ENCODE results near the gene GNAI3. TPM values are rescaled to one million over a fixed set of nuclear protein-coding genes. Genes with fewer than 3 reads are reported as not detected.

GNAI3 gene
- polyA plus RNA-seq, 3 donors: 3.0 to 14.2 (median 10.4) TPM

- 100% methylated on average over 3 of the region's 5 CpGs for WGBS (ENCODE audit: insufficient coverage)
- Histone ChIP-seq H3K27ac (ENCODE audit: low read depth in 1 of 2, low read length in 2 of 2) (no peak overlapping the region), H3K9ac (ENCODE audit: insufficient read depth, low read length, poor library complexity, severe bottlenecking) (no peak overlapping the region), H3K27me3 (ENCODE audit: control insufficient read depth in 2 of 2, insufficient read depth in 2 of 2, low read length in 2 of 2) (peaks cover 0 to 7% of the 10 kb centered on the region in 2 donors), H3K9me3 (replicated peaks in 1 of 2; ENCODE audit: control insufficient read depth in 1 of 2, insufficient read depth in 1 of 2, low read length in 2 of 2) (no peaks in the 10 kb centered on the region), H3K4me1 (ENCODE audit: control insufficient read depth in 1 of 2, insufficient read depth in 2 of 2, low read length in 2 of 2) (peaks cover 7 to 10% of the 10 kb centered on the region in 2 donors), H4K20me1 (ENCODE audit: insufficient read depth, low read length) (peaks cover 30% of the 10 kb centered on the region), H2AFZ (ENCODE audit: insufficient read depth, low read depth, low read length, poor library complexity, severe bottlenecking) (no peak overlapping the region), H3K36me3 (replicated peaks in 1 of 2; ENCODE audit: control insufficient read depth in 1 of 2, insufficient read depth in 2 of 2, low read length in 2 of 2) (peaks cover 16 to 38% of the 10 kb centered on the region in 2 donors), H3K4me3 (replicated peaks in 1 of 3; ENCODE audit: low read depth in 2 of 3, low read length in 3 of 3) (no peak overlapping the region), H3K4me2 (replicated peaks; ENCODE audit: extremely low read depth, low read length, poor library complexity, severe bottlenecking) (no peak overlapping the region), H3K79me2 (ENCODE audit: insufficient read depth, low read length) (peaks cover 2% of the 10 kb centered on the region)
- Mint-ChIP-seq H3K4me3 (no peak overlapping the region), H3K27me3 (ENCODE audit: low read depth in 3 of 3) (peaks cover 4 to 13% (median 13%) of the 10 kb centered on the region in 3 donors), H3K36me3 (peaks cover 30 to 34% of the 10 kb centered on the region in 2 donors), H3K4me1 (peaks cover 26% of the 10 kb centered on the region), H3K27ac (peak overlapping the region in 2 of 7 donors; percentile 12 to 69), H3K9me3 (no peaks in the 10 kb centered on the region)
- TF ChIP-seq CTCF (IDR thresholded peaks at IDR 0.05): no peak
- DNase-seq: no peak
- intact Hi-C loops (cut with micrococcal nuclease): no loop called here
These were observed 44.5 kb upstream of the GNAI3 start for GRCh38 chr1:109503935-109504334.

- Histone ChIP-seq H3K27me3 (ENCODE audit: control insufficient read depth in 2 of 2, insufficient read depth in 2 of 2, low read length in 2 of 2) (peaks cover 0 to 10% of the 10 kb centered on the region in 2 donors), H2AFZ (ENCODE audit: insufficient read depth, low read depth, low read length, poor library complexity, severe bottlenecking) (no peak overlapping the region), H3K36me3 (replicated peaks in 1 of 2; ENCODE audit: control insufficient read depth in 1 of 2, insufficient read depth in 2 of 2, low read length in 2 of 2) (peaks cover 13 to 28% of the 10 kb centered on the region in 2 donors), H3K9me3 (replicated peaks in 1 of 2; ENCODE audit: control insufficient read depth in 1 of 2, insufficient read depth in 1 of 2, low read length in 2 of 2) (no peaks in the 10 kb centered on the region), H3K79me2 (ENCODE audit: insufficient read depth, low read length) (no peaks in the 10 kb centered on the region), H3K27ac (ENCODE audit: low read depth in 1 of 2, low read length in 2 of 2) (no peak overlapping the region), H3K9ac (ENCODE audit: insufficient read depth, low read length, poor library complexity, severe bottlenecking) (no peak overlapping the region), H3K4me1 (ENCODE audit: control insufficient read depth in 1 of 2, insufficient read depth in 2 of 2, low read length in 2 of 2) (peaks cover 13 to 18% of the 10 kb centered on the region in 2 donors), H4K20me1 (ENCODE audit: insufficient read depth, low read length) (peaks cover 19% of the 10 kb centered on the region), H3K4me2 (replicated peaks; ENCODE audit: extremely low read depth, low read length, poor library complexity, severe bottlenecking) (no peak overlapping the region), H3K4me3 (replicated peaks in 1 of 3; ENCODE audit: low read depth in 2 of 3, low read length in 3 of 3) (no peak overlapping the region)
- H3K27ac Mint-ChIP-seq: no peak overlapping the region
- WGBS (ENCODE audit: insufficient coverage): no CpG with 5 or more reads among the region's 1 CpG
- no peaks in the 10 kb centered on the region for H3K9me3 Mint-ChIP-seq
- intact Hi-C loops (cut with micrococcal nuclease): no loop called here
- no peak overlapping the region for H3K4me3 Mint-ChIP-seq
- peaks cover 32% of the 10 kb centered on the region for H3K4me1 Mint-ChIP-seq
- peaks cover 25% of the 10 kb centered on the region in 2 donors for H3K36me3 Mint-ChIP-seq
- no peak for DNase-seq
- peaks cover 6 to 19% (median 15%) of the 10 kb centered on the region in 3 donors for H3K27me3 Mint-ChIP-seq (ENCODE audit: low read depth in 3 of 3)
- no peak for TF ChIP-seq CTCF (IDR thresholded peaks at IDR 0.05)
These were observed 43.4 kb upstream of the GNAI3 start for GRCh38 chr1:109504974-109505373.
